Heart right ventricle (tissue), 16 donors: ENCODE data around the gene FHIT. TPM values are rescaled to one million over a fixed set of nuclear protein-coding genes. Genes with fewer than 3 reads are reported as not detected.
"Not testable (repeated sequence)": the region's sequence is repeated elsewhere in the genome, so short reads cannot be mapped to it uniquely, and the experiment has no call there.

Experiments used
- ATAC-seq, 8 donors: fragments of 200-7000 bp; cut with Tn5 transposase; one replicate each; pipeline ENCODE4 v1.9.1; 2020; ENCODE audit warnings: mild to moderate bottlenecking in 8 of 8, moderate library complexity in 8 of 8, moderate number of reproducible peaks in 1 of 8
- DNase-seq, 2 donors: peaks; one replicate each; pipeline ENCODE4 v3.0.0-alpha.2; 2020
- H3K27ac ChIP-seq, 10 donors: fragments of 200-600 bp; sonication (generic) in 2 of 10; one replicate each; pipeline versions ENCODE4 v1.5.0 to v1.8.0; 2020 to 2022; ENCODE audit warnings: mild to moderate bottlenecking in 3 of 10
- H3K27me3 ChIP-seq, 7 donors: fragments of 200-600 bp; one replicate each; pipeline ENCODE4 v1.8.0; 2021 to 2022; ENCODE audit warnings: mild to moderate bottlenecking in 2 of 7
- H3K36me3 ChIP-seq, 9 donors: fragments of 200-600 bp; sonication (generic) in 1 of 9; one replicate each; pipeline versions ENCODE4 v1.5.0 to v1.8.0; 2020 to 2022; ENCODE audit warnings: mild to moderate bottlenecking in 2 of 9
- H3K4me1 ChIP-seq, 9 donors: fragments of 200-600 bp; sonication (generic) in 1 of 9; one replicate each; pipeline versions ENCODE4 v1.5.0 to v1.8.0; 2020 to 2022; ENCODE audit warnings: mild to moderate bottlenecking in 4 of 9
- H3K4me3 ChIP-seq, 10 donors: fragments of 200-600 bp; sonication (generic) in 2 of 10; one replicate each; pipeline versions ENCODE4 v1.5.0 to v1.8.0; 2020 to 2022; ENCODE audit warnings: mild to moderate bottlenecking in 7 of 10, moderate library complexity in 2 of 10
- H3K9me3 ChIP-seq, 11 donors: fragments of 200-600 bp in 10 of 11; sonication (generic) in 2 of 11; one replicate each; pipeline versions ENCODE4 v1.5.0 to v1.8.0; 2013 to 2022; ENCODE audit warnings: mild to moderate bottlenecking in 2 of 11, control low read depth in 1 of 11, moderate library complexity in 1 of 11
- CTCF ChIP-seq, 9 donors: fragments of 200-600 bp; sonication (generic) in 2 of 9; IDR thresholded peaks; one replicate each; pipeline versions ENCODE4 v1.5.0 to v1.8.0; 2021 to 2022; ENCODE audit warnings: antibody characterized with exemption in 9 of 9, mild to moderate bottlenecking in 5 of 9, moderate library complexity in 1 of 9
- WGBS, 2 donors: extraction: QIAGEN DNeasy Blood & Tissue Kit; methylation state at CpG; one replicate each; pipeline ENCODE4 v1.1.7; 2013; ENCODE audit warnings: inconsistent platforms in 1 of 2; 5-methylcytosine and 5-hydroxymethylcytosine counted together
- intact Hi-C, 10 donors: fragments of 100-400 bp; cut with DNase I; formaldehyde crosslinking; loops; one replicate each; pipeline versions ENCODE4 v1.11.1 to v1.14.2; 2022
- polyA plus RNA-seq, 2 donors: library from polyadenylated mRNA; stranded (reverse); fragments of 200-250 nt; gene quantifications; one replicate each; pipeline ENCODE4 v1.2.3, GENCODE V29; 2013
- total RNA-seq, 10 donors: library from RNA; stranded (reverse); fragmentation: NEBNext Ultra II Directional in 3 of 10; extraction: Animal tissue kit (Norgen Biotek cat#: 25700) in 3 of 10; gene quantifications; one replicate each; pipeline versions ENCODE4 v1.2.1 to v1.2.4, GENCODE V29; 2021 to 2023
- donor health status: Arrhythmogenic right ventricular cardiomyopathy.
- donor health status: ischemic (EF 13 %, LVEDD 7.1; RV severe dilation, severe dysfunction).
- donor health status: healthy with polysubstance abuse.
- donor health status: DM: no; HTN: yes; CAD: no.
- donor health status: DM: no; HTN: no; CAD: no.
- donor health status: ischemic (EF 25% LVEDD 6.9; RV normal size, moderate dysfunction).
- donor health status: ischemic (EF 25% LVEDD 5.7; RV mildly dilated, moderate dysfunction).
- donor health status: healthy.
- donor health status: DM: yes; HTN: yes; CAD: no.
- donor health status: Ischemic cardiomyopathy.
- donor health status: ischemic (EF 35%, LVEDD 5.7; RV mildly dilated, moderate dysfunction).
- donor health status: nonischemic (EF 11% LVEDD 7.7; RV severe dilation, severe dysfunction).
- donor health status: DM: yes; HTN: yes; CAD: no.
- donor health status: PGD.
- donor health status: ischemic (EF 29% LVEDD 5.4; RV normal size, mild dysfunction).
- donor health status: nonischemic (EF 23%, LVEDD 6.1; RV moderate dilation, normal function).

FHIT gene
- total and polyA plus RNA-seq, 12 donors = 4.7 to 25.5 (median 18.3) TPM

DNA sequence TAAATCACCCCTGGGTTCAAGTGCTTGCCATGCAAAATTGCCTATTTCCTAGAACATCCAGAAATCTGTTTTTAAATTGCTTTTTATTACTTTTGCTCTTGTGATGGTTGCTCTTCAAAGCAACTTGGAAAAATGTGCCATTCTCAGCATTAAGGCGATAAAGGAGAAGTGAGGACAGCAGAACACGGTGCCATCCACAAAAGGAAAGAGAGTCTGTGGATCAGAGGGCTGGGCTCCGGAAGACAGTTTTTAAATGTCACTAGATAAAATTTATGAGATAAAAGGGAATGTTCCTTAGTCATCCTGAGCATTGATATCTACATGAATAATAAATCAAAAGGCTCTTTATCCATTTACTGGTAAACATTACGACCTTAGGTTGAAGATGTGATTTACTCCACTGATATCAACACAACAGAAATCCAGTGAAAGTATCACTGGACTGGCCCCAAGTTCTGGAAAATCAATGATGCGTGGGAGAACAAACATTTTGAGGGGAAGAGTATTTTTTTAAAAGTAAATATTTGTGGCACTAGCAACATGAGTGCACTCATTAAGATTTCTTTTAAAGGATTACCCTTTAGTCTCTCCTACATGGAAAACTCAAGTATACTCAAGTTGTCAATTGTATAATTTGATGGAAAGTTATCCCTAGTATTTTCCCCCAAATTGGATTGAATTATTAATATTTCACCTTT lies 554.7 kb downstream of the FHIT start:
- DNase-seq (no peak), ATAC-seq (no peak)
- no peak for TF ChIP-seq CTCF (IDR thresholded peaks at IDR 0.05)
- H3K27me3 ChIP-seq = no peaks in the 10 kb centered on the region
- WGBS, 2 donors = 75 to 85% methylated on average over 5 of the region's 5 CpGs
- no peaks in the 10 kb centered on the region for H3K36me3 ChIP-seq
- no peak overlapping the region for H3K27ac ChIP-seq
- peaks cover 0 to 7% (median 0%) of the 10 kb centered on the region in 9 donors for H3K4me1 ChIP-seq
- H3K4me3 ChIP-seq = no peak overlapping the region
- intact Hi-C loops = no loop called here
- H3K9me3 ChIP-seq = peaks cover 0 to 8% (median 0%) of the 10 kb centered on the region in 11 donors

DNA sequence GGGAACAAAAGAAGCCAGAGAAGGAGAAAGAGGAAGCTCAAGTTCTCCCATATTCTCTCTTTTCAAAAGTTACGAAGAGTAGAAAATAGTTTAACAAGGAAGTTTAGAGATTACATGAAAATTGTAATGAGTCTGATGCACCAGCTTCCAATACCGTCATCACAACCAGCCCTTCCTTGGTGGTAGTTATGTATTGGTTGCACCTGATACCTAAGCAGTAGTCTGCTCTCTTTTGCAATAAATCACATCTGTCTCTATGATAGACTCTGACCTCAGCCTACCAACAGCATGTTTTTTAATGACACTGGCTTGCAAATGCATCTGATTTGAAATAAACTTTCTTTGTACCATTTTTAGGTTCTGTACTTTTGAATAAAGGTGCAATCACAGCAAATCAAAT lies 575.8 kb downstream of the FHIT start:
- no peak overlapping the region for H3K27ac ChIP-seq
- ATAC-seq (no peak), DNase-seq (no peak)
- H3K4me1 ChIP-seq = no peaks in the 10 kb centered on the region
- H3K4me3 ChIP-seq = no peak overlapping the region
- TF ChIP-seq CTCF (IDR thresholded peaks at IDR 0.05) = no peak
- WGBS, 2 donors = 88 to 90% methylated on average over 2 of the region's 2 CpGs
- no peaks in the 10 kb centered on the region for H3K27me3 ChIP-seq
- peaks cover 0 to 5% (median 0%) of the 10 kb centered on the region in 11 donors for H3K9me3 ChIP-seq
- intact Hi-C loops = no loop called here
- no peaks in the 10 kb centered on the region for H3K36me3 ChIP-seq

DNA sequence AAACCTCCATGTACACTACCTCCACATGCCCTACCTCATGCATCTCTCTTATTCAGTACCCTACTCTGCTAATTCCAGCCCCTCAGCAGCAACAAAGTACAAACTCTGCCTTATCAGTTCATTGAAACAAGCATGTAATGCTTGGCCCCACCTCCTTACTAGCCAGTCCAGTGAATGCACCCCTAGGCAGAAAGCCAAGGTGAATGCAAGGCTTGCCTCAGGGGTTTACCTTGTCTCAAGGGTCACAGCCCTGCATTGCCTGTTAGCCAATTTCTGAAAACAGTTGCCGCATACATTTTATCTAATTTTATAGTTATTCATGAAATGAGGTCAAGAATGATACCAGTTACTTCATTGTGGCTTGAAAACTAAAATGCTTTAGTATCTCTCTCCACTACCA lies 576.4 kb downstream of the FHIT start:
- Histone ChIP-seq H3K4me1 (no peaks in the 10 kb centered on the region), H3K27me3 (no peaks in the 10 kb centered on the region), H3K4me3 (no peak overlapping the region), H3K36me3 (no peaks in the 10 kb centered on the region), H3K9me3 (peaks cover 0 to 5% (median 0%) of the 10 kb centered on the region in 11 donors), H3K27ac (no peak overlapping the region)
- ATAC-seq = no peak
- DNase-seq = no peak
- TF ChIP-seq CTCF (IDR thresholded peaks at IDR 0.05) = no peak
- intact Hi-C loops = no loop called here
- WGBS, 2 donors = 94 to 95% methylated on average over 1 of the region's 1 CpG

DNA sequence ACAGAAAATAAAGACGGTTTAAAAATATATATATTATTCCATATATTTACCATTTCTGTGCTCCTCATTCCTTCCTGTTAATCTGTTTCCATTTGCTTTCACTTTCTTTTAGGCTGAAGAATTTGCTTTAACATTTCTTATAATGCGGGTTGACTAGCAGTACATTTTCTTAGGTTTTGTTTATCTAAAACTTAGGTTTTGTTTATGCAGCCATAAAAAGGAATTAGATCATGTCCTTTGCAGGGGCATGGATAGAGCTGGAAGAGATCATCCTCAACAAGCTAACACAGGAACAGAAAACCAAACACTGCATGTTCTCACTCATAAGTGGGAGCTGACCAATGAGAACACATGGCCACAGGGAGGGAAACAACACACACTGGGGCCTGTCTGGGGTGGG lies 578.1 kb downstream of the FHIT start:
- Histone ChIP-seq H3K36me3 (no peaks in the 10 kb centered on the region), H3K27ac (no peak overlapping the region), H3K4me1 (no peaks in the 10 kb centered on the region), H3K4me3 (no peak overlapping the region), H3K27me3 (no peaks in the 10 kb centered on the region), H3K9me3 (peaks cover 0 to 5% (median 0%) of the 10 kb centered on the region in 11 donors)
- ATAC-seq (no peak), DNase-seq (no peak)
- intact Hi-C loops = no loop called here
- TF ChIP-seq CTCF (IDR thresholded peaks at IDR 0.05) = no peak
- WGBS, 2 donors = 47 to 66% methylated on average over 2 of the region's 2 CpGs

DNA sequence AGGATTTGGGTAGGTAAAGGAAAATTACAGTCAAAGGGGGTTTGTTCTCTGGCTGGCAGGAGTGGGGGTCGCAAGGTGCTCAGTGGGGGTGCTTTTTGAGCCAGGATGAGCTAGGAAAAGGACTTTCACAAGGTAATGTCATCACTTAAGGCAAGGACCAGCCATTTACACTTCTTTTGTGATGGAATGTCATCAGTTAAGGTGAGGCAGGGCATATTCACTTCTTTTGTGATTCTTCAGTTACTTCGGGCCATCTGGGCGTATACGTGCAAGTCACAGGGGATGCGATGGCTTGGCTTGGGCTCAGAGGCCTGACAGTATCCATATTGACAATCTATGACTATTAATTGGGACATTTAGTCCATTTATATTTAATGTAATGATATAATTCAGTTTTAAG lies 578.9 kb downstream of the FHIT start:
- intact Hi-C loops, H3K27me3 ChIP-seq, DNase-seq, H3K4me1 ChIP-seq, H3K4me3 ChIP-seq, H3K27ac ChIP-seq, H3K36me3 ChIP-seq, H3K9me3 ChIP-seq, ATAC-seq: not testable (repeated sequence)
- 89 to 93% methylated on average over 5 of the region's 5 CpGs for WGBS, 2 donors
